GM12878 (cell line): ENCODE measurements around the gene APOBEC3C. TPM values are rescaled to one million over a fixed set of nuclear protein-coding genes. Genes with fewer than 3 reads are reported as not detected.
"Not testable (repeated sequence)": the region's sequence is repeated elsewhere in the genome, so short reads cannot be mapped to it uniquely, and the experiment has no call there.

Experiments
- ATAC-seq: fragments of 200-7000 bp; cut with Tn5 transposase; 3 replicates; pipeline ENCODE4 v1.9.1; 2020; ENCODE audit warnings: mild to moderate bottlenecking, moderate library complexity
- BruUV-seq: library from RNA; stranded (reverse); fragments of 400-500 nt; replicated peaks from 2 replicates; lab custom pipeline; 2021; lab: Mats Ljungman, UMichigan
- CTCF ChIA-PET: fragments of 300-600 bp; sonication (Branson Sonifier 250); formaldehyde crosslinking; extraction: SDS; loops from one replicate; lab custom pipeline; 2021; ENCODE audit warnings: inconsistent platforms; lab: Yijun Ruan, JAX
- POLR2A ChIA-PET: fragments of 350-600 bp; formaldehyde crosslinking; extraction: SDS; loops from one replicate; lab custom pipeline; 2021; ENCODE audit warnings: inconsistent platforms; lab: Charles Lee
- RAD21 ChIA-PET: fragments of 300-600 bp; sonication (Branson Sonifier 250); formaldehyde crosslinking; loops from one replicate; lab custom pipeline; 2023; ENCODE audit warnings: antibody characterized with exemption; ENCODE audit not compliant: unreplicated experiment; lab: Charles Lee
- SMC1A ChIA-PET: fragments of 300-600 bp; sonication (Branson Sonifier 250); formaldehyde crosslinking; loops from one replicate; lab custom pipeline; 2023; ENCODE audit not compliant: unreplicated experiment, uncharacterized antibody; lab: Charles Lee
- DNase-seq: peaks from one replicate; pipeline ENCODE4 v3.0.0-alpha.2; 2011; ENCODE audit warnings: low read depth, low spot score
- FAIRE-seq: peaks from 3 replicates; lab custom pipeline; 2011; peaks lifted over from hg19 to GRCh38; lab: Jason Lieb, UNC
- H2AFZ ChIP-seq: 2 replicates; pipeline ENCODE4 v1.6.0; 2011; ENCODE audit warnings: low read depth, low read length, control low read depth; ENCODE audit not compliant: control insufficient read depth
- H3K27ac ChIP-seq: 2 replicates; pipeline ENCODE4 v1.5.1; 2011; ENCODE audit warnings: control low read depth; ENCODE audit not compliant: control insufficient read depth, insufficient read depth
- H3K27me3 ChIP-seq, 2 experiments: replicated peaks in 1 of 2; 2 replicates each; pipeline versions ENCODE4 v1.6.0 to v1.6.1; 2011; ENCODE audit warnings: low read length in 1 of 2; ENCODE audit not compliant: control insufficient read depth in 2 of 2, insufficient read depth in 2 of 2
- H3K36me3 ChIP-seq, 2 experiments: 2 replicates each; pipeline ENCODE4 v1.5.1; 2011; ENCODE audit warnings: low read length in 1 of 2; ENCODE audit not compliant: control insufficient read depth in 2 of 2, insufficient read depth in 2 of 2
- H3K4me1 ChIP-seq: 2 replicates; pipeline ENCODE4 v1.6.1; 2011; ENCODE audit warnings: mild to moderate bottlenecking, low read length, moderate library complexity, mixed read lengths; ENCODE audit not compliant: control insufficient read depth, insufficient read depth
- H3K4me2 ChIP-seq: 2 replicates; pipeline ENCODE4 v1.6.0; 2011; ENCODE audit warnings: control low read depth; ENCODE audit not compliant: control insufficient read depth, insufficient read depth
- H3K4me3 ChIP-seq: fragments of 200-600 bp; sonication (generic); 2 replicates; pipeline ENCODE4 v1.5.1; 2016
- H3K79me2 ChIP-seq: 2 replicates; pipeline ENCODE4 v1.6.0; 2011; ENCODE audit warnings: low read length; ENCODE audit not compliant: control insufficient read depth, insufficient read depth
- H3K9ac ChIP-seq: 2 replicates; pipeline ENCODE4 v1.8.0; 2011; ENCODE audit warnings: low read length, control low read depth, mixed read lengths; ENCODE audit not compliant: control insufficient read depth, insufficient read depth
- H3K9me3 ChIP-seq: replicated peaks from 3 replicates; pipeline ENCODE4 v1.5.1; 2011; ENCODE audit warnings: mild to moderate bottlenecking, low read length; ENCODE audit not compliant: control insufficient read depth, insufficient read depth
- H4K20me1 ChIP-seq: 2 replicates; pipeline ENCODE4 v1.6.0; 2011; ENCODE audit not compliant: control insufficient read depth, insufficient read depth
- CEBPB ChIP-seq, 2 experiments: fragments of 150-350 bp in 1 of 2; IDR thresholded peaks; 2 replicates each; pipeline ENCODE4 v1.6.1; 2012 to 2014; ENCODE audit warnings: low read depth in 2 of 2, low read length in 2 of 2, borderline replicate concordance in 1 of 2, inconsistent platforms in 1 of 2
- DPF2 ChIP-seq: fragments of 450-650 bp; IDR thresholded peaks from 2 replicates; pipeline ENCODE4 v1.6.1; 2017; ENCODE audit warnings: mild to moderate bottlenecking
- NR2F1 ChIP-seq: fragments of 450-650 bp; conservative IDR thresholded peaks from 2 replicates; pipeline ENCODE4 v1.6.1; 2017; ENCODE audit warnings: mild to moderate bottlenecking
- PML ChIP-seq: IDR thresholded peaks from 2 replicates; pipeline ENCODE4 v1.6.1; 2012; ENCODE audit warnings: low read length, inconsistent platforms
- RUNX3 ChIP-seq: IDR thresholded peaks from 2 replicates; pipeline ENCODE4 v1.6.1; 2012; ENCODE audit warnings: low read length, inconsistent platforms
- SREBF2 ChIP-seq: IDR thresholded peaks from 2 replicates; pipeline ENCODE4 v1.6.1; 2012; ENCODE audit warnings: mild to moderate bottlenecking, low read length
- SRF ChIP-seq, 2 experiments: IDR thresholded peaks; 2 replicates each; pipeline ENCODE4 v1.6.1; 2011; ENCODE audit warnings: low read depth in 2 of 2, low read length in 2 of 2, mild to moderate bottlenecking in 1 of 2, moderate library complexity in 1 of 2
- STAT1 ChIP-seq: fragments of 450-650 bp; conservative IDR thresholded peaks from 2 replicates; pipeline ENCODE4 v1.6.1; 2014; ENCODE audit warnings: antibody characterized with exemption, mild to moderate bottlenecking
- STAT3 ChIP-seq: IDR thresholded peaks from 2 replicates; pipeline ENCODE4 v1.6.1; 2011; ENCODE audit warnings: low read depth, low read length, improper control_type of control experiment
- ZNF24 ChIP-seq: fragments of 450-650 bp; IDR thresholded peaks from 2 replicates; pipeline ENCODE4 v1.6.1; 2017; ENCODE audit warnings: antibody characterized with exemption, mild to moderate bottlenecking
- WGBS: methylation state at CpG from one replicate; pipeline ENCODE4 v1.1.6; 2016; ENCODE audit warnings: low lambda C conversion rate; ENCODE audit not compliant: insufficient replicate concordance, insufficient coverage; ENCODE audit errors: missing lambda C conversion rate; 5-methylcytosine and 5-hydroxymethylcytosine counted together
- in situ Hi-C: fragments of 300-500 bp; cut with MboI; formaldehyde crosslinking; loops from 9 replicates; pipeline ENCODE4 v1.14.3; 2018; ENCODE audit warnings: mixed read lengths
- intact Hi-C: fragments of 100-400 bp; cut with micrococcal nuclease; formaldehyde crosslinking; loops from one replicate; pipeline ENCODE4 v1.14.2; 2022; ENCODE audit not compliant: unreplicated experiment
- polyA plus RNA-seq, 11 experiments: library from polyadenylated mRNA; depleted of rRNA in 4 of 11; unstranded in 6 of 11; stranded (reverse) in 5 of 11; fragments of >200 nt; fragmentation: Nextera tagmentation in 4 of 11; fragmentation: Illumina TruSeq in 1 of 11; extraction: Ambion mirVana in 4 of 11; extraction: Trizol in 1 of 11; gene quantifications; 1 replicate in 1 of 11; 2 replicates in 10 of 11; pipeline versions ENCODE4 v1.2.1 to v1.2.3, GENCODE V29; 2011 to 2016; ENCODE audit warnings: inconsistent platforms in 2 of 11, missing spikeins in 2 of 11, low read depth in 1 of 11
- total RNA-seq, 4 experiments: library from RNA; depleted of rRNA in 3 of 4; stranded (reverse); fragments of >200 nt in 3 of 4; fragmentation: Illumina TruSeq in 1 of 4; extraction: Trizol in 1 of 4; gene quantifications; 2 replicates each; pipeline versions ENCODE4 v1.2.1 to v1.2.3, GENCODE V29; 2013 to 2021
- TF ChIP-seq, protein P1 (sequence below): fragments of 450-650 bp; formaldehyde crosslinking; IDR thresholded peaks from 2 replicates; pipeline ENCODE4 v1.5.0; 2022; ENCODE audit warnings: mild to moderate bottlenecking, missing genetic modification characterization

The APOBEC3C gene
- total and polyA plus RNA-seq, 10 of the 15 experiments (the other 5 are each of a cell fraction or from before 2014, with no cell fraction given): 22.9 to 290 (median 156) TPM

DNA sequence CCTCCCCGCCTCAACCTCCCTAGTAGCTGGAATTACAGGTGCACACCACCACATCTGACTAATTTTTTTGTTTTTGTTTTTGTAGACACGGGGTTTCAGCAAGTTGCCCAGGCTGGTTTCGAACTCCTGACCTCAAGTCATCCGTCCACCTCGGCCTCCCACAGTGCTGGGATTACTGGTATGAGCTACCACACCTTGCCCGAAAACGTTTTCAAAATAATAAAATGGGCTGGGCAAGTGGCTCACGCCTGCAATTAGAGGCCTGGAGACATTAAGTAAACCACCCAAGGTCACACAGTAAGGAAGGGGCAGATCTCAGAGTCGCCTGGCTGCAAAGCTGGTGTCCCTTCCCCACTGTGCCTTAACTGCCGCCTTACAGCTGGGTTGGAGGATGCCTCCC is 33.5 kb upstream of the APOBEC3C start:
- BruUV-seq: not testable (repeated sequence)

DNA sequence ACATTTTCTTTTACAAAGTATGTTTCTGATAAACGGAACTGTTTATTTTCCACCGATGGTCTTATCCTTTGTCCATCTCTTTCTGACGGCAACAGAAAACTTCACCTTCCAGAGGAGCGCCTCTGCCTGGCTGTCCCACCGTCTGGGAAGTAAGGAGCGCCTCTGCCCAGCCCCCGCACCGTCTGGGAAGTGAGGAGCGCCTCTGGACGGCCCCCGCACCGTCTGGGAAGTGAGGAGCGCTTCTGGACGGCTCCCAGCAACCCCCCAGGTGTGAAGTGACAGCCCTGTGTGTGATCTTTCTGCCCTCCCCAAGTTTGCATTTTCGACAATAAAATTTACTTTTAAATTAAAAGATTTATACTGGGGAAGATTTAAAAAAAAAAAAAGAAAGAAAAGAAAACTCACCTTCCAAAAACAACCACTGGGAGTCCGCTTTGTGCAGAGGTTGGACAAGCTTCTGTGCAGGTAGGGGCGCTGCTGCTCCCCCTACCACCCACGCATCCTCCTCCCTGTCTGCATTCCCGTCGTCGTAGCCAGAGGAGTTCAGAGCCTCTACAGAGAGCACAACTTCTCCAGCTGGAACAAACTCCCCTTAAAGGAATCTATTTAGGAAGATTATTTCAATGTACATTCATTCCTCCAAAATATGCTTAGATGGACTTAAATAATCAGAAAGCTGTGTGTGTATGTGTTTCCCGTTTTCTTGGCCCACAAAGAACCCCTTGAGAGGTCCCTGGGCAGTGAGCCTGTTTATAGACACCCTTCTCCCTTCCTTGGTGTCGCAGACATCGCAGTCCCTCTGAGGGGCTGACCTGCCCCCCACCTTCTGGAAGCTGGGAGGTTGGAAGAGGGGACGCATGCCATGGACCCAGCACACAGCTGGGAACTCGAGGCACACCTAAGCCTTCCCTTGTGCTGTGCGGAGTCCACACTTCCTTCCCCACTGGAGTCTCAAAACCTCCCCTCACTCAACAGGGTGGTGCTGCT is 32.8 kb upstream of the APOBEC3C start:
- in situ Hi-C loops (no loop called here), intact Hi-C loops (loop anchor here (5.0 kb wide), 2 partner anchors 39 to 109 kb away; partner anchors contain the start of gene CBX6)
- CTCF ChIA-PET: interaction anchor here (0.6 to 7.7 kb wide), 12 partner anchors 9 to 141 kb away, joined by 3 to 51 read pairs (median 4); partner anchors contain the start of gene APOBEC3A
- Histone ChIP-seq H3K4me3 (peak overlapping the region; percentile 64), H3K27me3 (no peaks in the 10 kb centered on the region), H3K9ac (peak overlapping the region; percentile 53), H3K4me2 (peak overlapping the region; percentile 66), H4K20me1 (no peaks in the 10 kb centered on the region), H3K9me3 (peaks cover 6% of the 10 kb centered on the region; the same call in 2 of the 3 replicates), H3K4me1 (peaks cover 34% of the 10 kb centered on the region), H3K36me3 (no peaks in the 10 kb centered on the region), H3K79me2 (no peaks in the 10 kb centered on the region), H2AFZ (peak overlapping the region; percentile 27), H3K27ac (peak overlapping the region; percentile 67)
- no peak for DNase-seq
- RAD21 ChIA-PET: interaction anchor here (0.7 to 2.3 kb wide), 7 partner anchors 22 to 169 kb away, joined by 3 to 11 read pairs (median 3); no protein-coding TSS in a partner anchor
- 47% methylated on average over 27 of the region's 27 CpGs for WGBS
- peak; percentile 18 for ATAC-seq
- BruUV-seq: TSS peak; percentile 84
- FAIRE-seq: no peak
- POLR2A ChIA-PET: interaction anchor here (1.1 to 1.9 kb wide), 5 partner anchors 8 to 167 kb away, joined by 3 to 6 read pairs (median 4); no protein-coding TSS in a partner anchor
- SMC1A ChIA-PET: interaction anchor here (0.6 to 3.9 kb wide), 10 partner anchors 8 to 216 kb away, joined by 3 to 25 read pairs (median 4); no protein-coding TSS in a partner anchor
- TF ChIP-seq CEBPB (IDR thresholded peaks at IDR 0.05; ENCODE audit: borderline replicate concordance in 1 of 2, low read depth in 2 of 2, low read length in 2 of 2) (no peak), STAT1 (no peak), NR2F1 (no peak), PML (no peak), SRF (IDR thresholded peaks at IDR 0.05; ENCODE audit: low read depth in 2 of 2, low read length in 2 of 2) (no peak), ZNF24 (no peak), SREBF2 (no peak), RUNX3 (peak; percentile 7; the same call in 1 of the 2 replicates), STAT3 (no peak), DPF2 (no peak)
- TF ChIP-seq, protein P1, sequence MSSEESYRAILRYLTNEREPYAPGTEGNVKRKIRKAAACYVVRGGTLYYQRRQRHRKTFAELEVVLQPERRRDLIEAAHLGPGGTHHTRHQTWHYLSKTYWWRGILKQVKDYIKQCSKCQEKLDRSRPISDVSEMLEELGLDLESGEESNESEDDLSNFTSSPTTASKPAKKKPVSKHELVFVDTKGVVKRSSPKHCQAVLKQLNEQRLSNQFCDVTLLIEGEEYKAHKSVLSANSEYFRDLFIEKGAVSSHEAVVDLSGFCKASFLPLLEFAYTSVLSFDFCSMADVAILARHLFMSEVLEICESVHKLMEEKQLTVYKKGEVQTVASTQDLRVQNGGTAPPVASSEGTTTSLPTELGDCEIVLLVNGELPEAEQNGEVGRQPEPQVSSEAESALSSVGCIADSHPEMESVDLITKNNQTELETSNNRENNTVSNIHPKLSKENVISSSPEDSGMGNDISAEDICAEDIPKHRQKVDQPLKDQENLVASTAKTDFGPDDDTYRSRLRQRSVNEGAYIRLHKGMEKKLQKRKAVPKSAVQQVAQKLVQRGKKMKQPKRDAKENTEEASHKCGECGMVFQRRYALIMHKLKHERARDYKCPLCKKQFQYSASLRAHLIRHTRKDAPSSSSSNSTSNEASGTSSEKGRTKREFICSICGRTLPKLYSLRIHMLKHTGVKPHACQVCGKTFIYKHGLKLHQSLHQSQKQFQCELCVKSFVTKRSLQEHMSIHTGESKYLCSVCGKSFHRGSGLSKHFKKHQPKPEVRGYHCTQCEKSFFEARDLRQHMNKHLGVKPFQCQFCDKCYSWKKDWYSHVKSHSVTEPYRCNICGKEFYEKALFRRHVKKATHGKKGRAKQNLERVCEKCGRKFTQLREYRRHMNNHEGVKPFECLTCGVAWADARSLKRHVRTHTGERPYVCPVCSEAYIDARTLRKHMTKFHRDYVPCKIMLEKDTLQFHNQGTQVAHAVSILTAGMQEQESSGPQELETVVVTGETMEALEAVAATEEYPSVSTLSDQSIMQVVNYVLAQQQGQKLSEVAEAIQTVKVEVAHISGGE: no peak

More for the DNA sequence above, 33.5 kb upstream of the APOBEC3C start:
- H4K20me1 ChIP-seq, H3K27me3 ChIP-seq, POLR2A ChIA-PET, H3K9me3 ChIP-seq, DNase-seq, H3K4me3 ChIP-seq, H3K4me2 ChIP-seq, H3K79me2 ChIP-seq, H2AFZ ChIP-seq, H3K9ac ChIP-seq, in situ Hi-C loops, FAIRE-seq, H3K27ac ChIP-seq, H3K36me3 ChIP-seq, ATAC-seq: not testable (repeated sequence)
- H3K4me1 ChIP-seq: peaks cover 27% of the 10 kb centered on the region
- intact Hi-C loops: loop anchor here (5.0 kb wide), 2 partner anchors 38 to 108 kb away; partner anchors contain the start of gene CBX6
- ChIA-PET CTCF (interaction anchor here (1.2 to 7.7 kb wide), 6 partner anchors 8 to 111 kb away, joined by 3 to 51 read pairs (median 6); partner anchors contain the start of gene APOBEC3A), RAD21 (interaction anchor here (0.7 to 2.3 kb wide), 3 partner anchors 14 to 110 kb away, joined by 3 to 11 read pairs (median 4); no protein-coding TSS in a partner anchor), SMC1A (interaction anchor here (1.0 to 3.9 kb wide), 3 partner anchors 10 to 133 kb away, joined by 3 to 25 read pairs (median 5); no protein-coding TSS in a partner anchor)
- 80% methylated on average over 10 of the region's 10 CpGs for WGBS
